Gastroesophageal sphincter (tissue), 3 donors: ENCODE results near the gene MYL11.

Experiments
- CTCF ChIP-seq, 4 experiments: fragments of 200-600 bp in 2 of 4; fragments of 450-650 bp in 2 of 4; sonication (generic) in 1 of 4; IDR thresholded peaks; one replicate each; pipeline ENCODE4 v1.5.1; 2017 to 2019; ENCODE audit warnings: antibody characterized with exemption in 4 of 4, mild to moderate bottlenecking in 2 of 4, moderate library complexity in 2 of 4
- POLR2A ChIP-seq, 2 donors: fragments of 450-650 bp; IDR thresholded peaks; one replicate each; pipeline ENCODE4 v1.6.1; 2017; ENCODE audit warnings: antibody characterized with exemption in 2 of 2, mild to moderate bottlenecking in 2 of 2, moderate library complexity in 1 of 2
- POLR2AphosphoS5 ChIP-seq: sonication (generic); formaldehyde crosslinking; IDR thresholded peaks from one replicate; pipeline ENCODE4 v1.6.1; 2017; ENCODE audit warnings: antibody characterized with exemption

DNA sequence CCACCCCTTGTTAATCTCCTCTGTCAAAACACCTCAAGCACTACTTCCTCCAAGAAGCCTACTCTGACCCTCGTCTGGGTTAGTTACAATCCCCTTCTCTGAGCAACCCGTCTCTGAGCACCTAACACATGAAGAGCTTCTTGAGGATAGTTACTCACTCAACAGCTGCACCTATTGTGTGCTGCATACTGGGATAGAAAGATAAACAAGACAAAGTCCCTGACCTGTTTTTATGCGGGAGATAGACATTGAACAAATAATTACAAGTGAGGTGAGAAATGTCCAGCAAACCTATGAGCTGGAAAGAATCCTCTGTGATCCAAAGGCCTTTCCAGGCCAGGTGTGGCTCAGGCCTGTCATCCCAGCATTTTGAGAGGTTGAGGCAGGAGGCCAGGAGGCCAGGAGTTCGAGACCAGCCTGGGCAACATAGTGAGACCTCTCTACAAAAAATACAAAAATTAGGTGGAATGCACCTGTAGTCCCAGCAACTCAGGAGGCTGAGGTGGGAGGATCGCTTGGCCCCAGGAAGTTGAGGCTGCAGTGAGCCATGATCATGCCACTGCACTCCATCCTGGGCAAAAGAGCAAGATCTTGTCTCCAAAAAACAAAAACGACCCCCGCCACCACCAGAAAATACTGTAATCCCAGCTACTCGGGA is 27.3 kb downstream of the MYL11 start:
- TF ChIP-seq POLR2A (IDR thresholded peaks at IDR 0.05) (no peak), CTCF (IDR thresholded peaks at IDR 0.05) (no peak), POLR2AphosphoS5 (no peak)
